Measurements from ENCODE around the gene PPAN.

PPAN gene

DNA sequence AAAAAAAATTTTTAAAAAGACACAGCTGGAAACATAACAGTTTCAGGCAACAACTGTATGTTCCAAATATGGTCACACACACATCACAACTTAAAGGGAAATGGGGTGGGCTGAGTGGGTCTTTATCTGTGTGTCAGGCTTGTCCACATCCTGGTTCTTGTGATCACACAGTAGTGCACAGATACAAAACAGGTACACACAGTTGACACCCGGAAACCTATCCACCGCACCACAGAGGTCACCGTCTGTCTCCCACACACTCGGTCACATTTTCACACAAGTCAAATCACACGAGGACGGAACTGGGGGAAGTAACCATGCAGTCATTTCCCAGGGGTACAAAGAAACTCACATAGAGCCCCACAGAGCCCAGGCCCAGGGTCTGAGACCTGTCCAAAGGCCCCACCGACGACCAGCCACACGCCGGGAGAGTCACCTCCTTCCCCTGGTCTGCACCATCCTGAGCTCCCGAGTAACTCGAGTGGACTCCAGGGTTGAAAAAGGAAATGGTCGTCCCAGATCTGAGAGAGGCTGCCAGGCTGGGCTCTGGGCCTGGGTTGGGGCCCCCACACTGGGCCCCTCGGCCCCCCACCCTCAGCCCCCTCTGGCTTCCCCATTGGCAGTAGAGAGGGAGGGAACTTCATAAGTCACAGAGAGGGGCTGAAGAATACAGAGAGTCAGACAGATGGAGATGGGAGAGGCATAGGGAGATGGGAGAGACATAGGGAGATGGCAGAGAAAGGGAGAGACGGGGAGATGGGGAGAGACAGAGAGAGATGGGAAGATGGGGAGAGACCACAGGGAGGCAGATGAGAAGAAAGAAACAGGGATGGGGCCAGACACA is 1.3 kb upstream of the PPAN start:
- POLR2A ChIA-PET, result interaction anchor here (0.8 to 6.5 kb wide), 2 partner anchors 7 to 11 kb away, joined by 5 to 62 read pairs; no protein-coding TSS in a partner anchor
- CTCF ChIA-PET, result interaction anchor here (0.6 kb wide), 1 partner anchor 8 kb away, joined by 3 read pairs; no protein-coding TSS in a partner anchor
- TF ChIP-seq NFRKB (IDR thresholded peaks at IDR 0.05) (no peak), ELF4 (IDR thresholded peaks at IDR 0.05) (no peak), TARDBP (IDR thresholded peaks at IDR 0.05) (no peak), SP1 (IDR thresholded peaks at IDR 0.05) (no peak), ZNF384 (IDR thresholded peaks at IDR 0.05) (no peak), HDGF (IDR thresholded peaks at IDR 0.05; ENCODE audit: borderline replicate concordance) (no peak), FOXK2 (IDR thresholded peaks at IDR 0.05) (no peak), BHLHE40 (IDR thresholded peaks at IDR 0.05; ENCODE audit: borderline replicate concordance) (no peak), LEF1 (IDR thresholded peaks at IDR 0.05; ENCODE audit: borderline replicate concordance) (no peak), SUZ12 (IDR thresholded peaks at IDR 0.05) (no peak), FOXM1 (IDR thresholded peaks at IDR 0.05; ENCODE audit: borderline replicate concordance) (no peak), ARNT (IDR thresholded peaks at IDR 0.05) (no peak), CTBP1 (IDR thresholded peaks at IDR 0.05; ENCODE audit: borderline replicate concordance) (no peak), FOXA1 (IDR thresholded peaks at IDR 0.05) (no peak), L3MBTL2 (conservative IDR thresholded peaks at IDR 0.05) (no peak)
- TF ChIP-seq, protein P1, sequence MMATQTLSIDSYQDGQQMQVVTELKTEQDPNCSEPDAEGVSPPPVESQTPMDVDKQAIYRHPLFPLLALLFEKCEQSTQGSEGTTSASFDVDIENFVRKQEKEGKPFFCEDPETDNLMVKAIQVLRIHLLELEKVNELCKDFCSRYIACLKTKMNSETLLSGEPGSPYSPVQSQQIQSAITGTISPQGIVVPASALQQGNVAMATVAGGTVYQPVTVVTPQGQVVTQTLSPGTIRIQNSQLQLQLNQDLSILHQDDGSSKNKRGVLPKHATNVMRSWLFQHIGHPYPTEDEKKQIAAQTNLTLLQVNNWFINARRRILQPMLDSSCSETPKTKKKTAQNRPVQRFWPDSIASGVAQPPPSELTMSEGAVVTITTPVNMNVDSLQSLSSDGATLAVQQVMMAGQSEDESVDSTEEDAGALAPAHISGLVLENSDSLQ (IDR thresholded peaks at IDR 0.05), result no peak
- DNase-seq (ENCODE audit: extremely low spot score), result no peak

DNA sequence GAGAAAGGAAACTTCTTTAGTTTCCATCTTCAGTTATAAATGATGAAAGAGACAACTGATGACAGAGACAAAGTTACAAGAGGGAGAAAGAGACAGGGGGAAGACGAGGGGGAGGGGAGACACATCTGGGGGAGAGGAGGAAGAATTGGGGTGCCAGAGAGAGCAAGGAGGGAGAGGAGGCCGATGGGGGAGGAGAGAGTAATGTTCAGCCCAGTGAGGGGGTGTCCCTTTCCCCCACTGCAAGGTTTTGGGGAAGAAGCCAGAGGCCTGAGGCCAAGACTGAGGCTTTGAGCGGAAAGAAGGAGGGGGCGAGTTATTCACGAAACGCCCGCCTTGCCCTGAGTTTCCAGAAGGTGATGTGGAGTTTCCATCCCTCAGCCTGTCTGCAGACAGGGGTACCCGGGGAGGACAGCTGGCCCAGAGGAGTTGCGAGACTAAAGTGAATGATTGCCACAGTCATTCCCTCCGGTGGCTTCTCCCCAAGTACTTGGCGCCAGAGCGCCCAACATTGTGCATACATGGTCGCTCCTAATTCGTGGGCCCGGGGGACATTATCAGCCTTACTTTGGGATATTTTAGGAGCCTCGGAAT is 558 bp upstream of the PPAN start:
- POLR2A ChIA-PET, result interaction anchor here (0.9 to 6.5 kb wide), 8 partner anchors 8 to 175 kb away, joined by 3 to 62 read pairs (median 4); partner anchors contain the start of genes DNMT1 and EIF3G
- CTCF ChIA-PET, result no interaction called here
- TF ChIP-seq ELF4 (IDR thresholded peaks at IDR 0.05) (no peak), SP1 (IDR thresholded peaks at IDR 0.05) (no peak), FOXK2 (IDR thresholded peaks at IDR 0.05) (no peak), ARNT (IDR thresholded peaks at IDR 0.05) (no peak), FOXM1 (IDR thresholded peaks at IDR 0.05; ENCODE audit: borderline replicate concordance) (no peak), BHLHE40 (IDR thresholded peaks at IDR 0.05; ENCODE audit: borderline replicate concordance) (no peak), FOXA1 (IDR thresholded peaks at IDR 0.05) (no peak), SUZ12 (IDR thresholded peaks at IDR 0.05) (no peak), HDGF (IDR thresholded peaks at IDR 0.05; ENCODE audit: borderline replicate concordance) (no peak), CTBP1 (IDR thresholded peaks at IDR 0.05; ENCODE audit: borderline replicate concordance) (no peak), NFRKB (IDR thresholded peaks at IDR 0.05) (no peak), TARDBP (IDR thresholded peaks at IDR 0.05) (no peak), LEF1 (IDR thresholded peaks at IDR 0.05; ENCODE audit: borderline replicate concordance) (no peak), L3MBTL2 (conservative IDR thresholded peaks at IDR 0.05) (no peak), ZNF384 (IDR thresholded peaks at IDR 0.05) (no peak)
- TF ChIP-seq, protein P1 (IDR thresholded peaks at IDR 0.05), result no peak
- no peak for DNase-seq (ENCODE audit: extremely low spot score)

- no peak for TF ChIP-seq CTBP1 (IDR thresholded peaks at IDR 0.05; ENCODE audit: borderline replicate concordance)
- TF ChIP-seq FOXA1 (IDR thresholded peaks at IDR 0.05), result no peak
- TF ChIP-seq ARNT (IDR thresholded peaks at IDR 0.05), result no peak
- TF ChIP-seq SUZ12 (IDR thresholded peaks at IDR 0.05), result no peak
- no peak for TF ChIP-seq SP1 (IDR thresholded peaks at IDR 0.05)
- TF ChIP-seq HDGF (IDR thresholded peaks at IDR 0.05; ENCODE audit: borderline replicate concordance), result no peak
- no peak for TF ChIP-seq TARDBP (IDR thresholded peaks at IDR 0.05)
- TF ChIP-seq FOXM1 (IDR thresholded peaks at IDR 0.05; ENCODE audit: borderline replicate concordance), result no peak
- no peak for TF ChIP-seq BHLHE40 (IDR thresholded peaks at IDR 0.05; ENCODE audit: borderline replicate concordance)
- TF ChIP-seq, protein P1 (IDR thresholded peaks at IDR 0.05), result no peak
- TF ChIP-seq LEF1 (IDR thresholded peaks at IDR 0.05; ENCODE audit: borderline replicate concordance), result no peak
- TF ChIP-seq L3MBTL2 (conservative IDR thresholded peaks at IDR 0.05), result no peak
- TF ChIP-seq FOXK2 (IDR thresholded peaks at IDR 0.05), result no peak
- no peak for TF ChIP-seq ELF4 (IDR thresholded peaks at IDR 0.05)
- no peak for TF ChIP-seq NFRKB (IDR thresholded peaks at IDR 0.05)
- no peak for TF ChIP-seq ZNF384 (IDR thresholded peaks at IDR 0.05)
- CTCF ChIA-PET, result interaction anchor here (0.7 kb wide), 1 partner anchor 176 kb away, joined by 5 read pairs; no protein-coding TSS in a partner anchor
These were observed 1.1 kb downstream of the PPAN start for GRCh38 chr19:10107254-10107653.

DNA sequence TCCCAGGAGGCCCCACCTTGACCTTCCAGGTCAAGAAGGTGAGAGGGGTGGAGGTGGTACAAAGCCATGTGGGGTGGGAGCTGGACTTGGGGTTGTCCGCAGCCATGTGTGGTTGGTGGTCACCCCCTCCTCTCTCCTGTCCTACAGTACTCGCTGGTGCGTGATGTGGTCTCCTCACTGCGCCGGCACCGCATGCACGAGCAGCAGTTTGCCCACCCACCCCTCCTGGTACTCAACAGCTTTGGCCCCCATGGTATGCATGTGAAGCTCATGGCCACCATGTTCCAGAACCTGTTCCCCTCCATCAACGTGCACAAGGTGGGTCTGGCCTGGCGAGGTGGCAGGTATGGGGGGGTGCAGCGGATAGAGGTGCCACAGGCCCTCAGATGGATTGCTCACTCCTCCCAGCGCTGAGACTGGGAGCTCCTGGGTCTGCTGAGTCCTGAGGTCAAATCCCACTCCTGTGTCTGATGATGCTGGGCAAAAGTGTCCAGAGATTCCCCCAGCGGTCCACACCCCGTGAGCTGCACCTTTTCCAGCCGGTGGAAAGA is 1.7 kb downstream of the PPAN start:
- ChIA-PET POLR2A (interaction anchor here (1.1 to 6.5 kb wide), 2 partner anchors 10 to 25 kb away, joined by 3 to 62 read pairs; no protein-coding TSS in a partner anchor), CTCF (interaction anchor here (0.7 to 1.2 kb wide), 3 partner anchors 13 to 177 kb away, joined by 3 to 5 read pairs (median 4); no protein-coding TSS in a partner anchor)
- TF ChIP-seq L3MBTL2 (conservative IDR thresholded peaks at IDR 0.05) (no peak), ELF4 (IDR thresholded peaks at IDR 0.05) (no peak), HDGF (IDR thresholded peaks at IDR 0.05; ENCODE audit: borderline replicate concordance) (no peak), FOXA1 (IDR thresholded peaks at IDR 0.05) (no peak), ARNT (IDR thresholded peaks at IDR 0.05) (no peak), FOXK2 (IDR thresholded peaks at IDR 0.05) (no peak), TARDBP (IDR thresholded peaks at IDR 0.05) (no peak), CTBP1 (IDR thresholded peaks at IDR 0.05; ENCODE audit: borderline replicate concordance) (no peak), SUZ12 (IDR thresholded peaks at IDR 0.05) (no peak), BHLHE40 (IDR thresholded peaks at IDR 0.05; ENCODE audit: borderline replicate concordance) (no peak), SP1 (IDR thresholded peaks at IDR 0.05) (no peak), LEF1 (IDR thresholded peaks at IDR 0.05; ENCODE audit: borderline replicate concordance) (no peak)
- TF ChIP-seq, protein P1 (IDR thresholded peaks at IDR 0.05), result no peak
- no peak for DNase-seq (ENCODE audit: extremely low spot score)

More at GRCh38 chr19:10107254-10107653, 1.1 kb downstream of the PPAN start:
- DNase-seq (ENCODE audit: extremely low spot score), result no peak
- POLR2A ChIA-PET, result interaction anchor here (1.1 to 6.5 kb wide), 4 partner anchors 8 to 145 kb away, joined by 3 to 62 read pairs (median 11); partner anchors contain the start of genes EIF3G and MRPL4
